Chondrocyte (in vitro differentiated cells): ENCODE measurements around the gene PTPRB. TPM values are rescaled to one million over a fixed set of nuclear protein-coding genes. Genes with fewer than 3 reads are reported as not detected.

Source experiments
- DNase-seq: peaks from one replicate; pipeline ENCODE4 v3.0.0; 2021; ENCODE audit warnings: mixed read lengths, low spot score
- H3K27ac Mint-ChIP-seq: one replicate; pipeline ENCODE4 v1.8.0; 2021; ENCODE audit warnings: mild to moderate bottlenecking, moderate library complexity, mixed read lengths; ENCODE audit not compliant: unreplicated experiment
- H3K27me3 Mint-ChIP-seq: 2 replicates; pipeline ENCODE4 v1.8.0; 2021; ENCODE audit warnings: low read depth, mixed read lengths
- H3K36me3 Mint-ChIP-seq: 2 replicates; pipeline ENCODE4 v1.8.0; 2021; ENCODE audit warnings: low read depth, mixed read lengths
- H3K4me1 Mint-ChIP-seq: 2 replicates; pipeline ENCODE4 v1.8.0; 2021; ENCODE audit warnings: low read depth, mild to moderate bottlenecking, mixed read lengths
- H3K4me3 Mint-ChIP-seq: one replicate; pipeline ENCODE4 v1.8.0; 2021; ENCODE audit warnings: mild to moderate bottlenecking, moderate library complexity, mixed read lengths; ENCODE audit not compliant: unreplicated experiment
- H3K9me3 Mint-ChIP-seq: 2 replicates; pipeline ENCODE4 v1.8.0; 2021; ENCODE audit warnings: low read depth, mixed read lengths
- total RNA-seq: library from RNA; stranded (reverse); gene quantifications from 3 replicates; pipeline ENCODE4 v1.2.1, GENCODE V29; 2021
- TF ChIP-seq, protein P1 (sequence below): fragments of 200-600 bp; sonication (generic); IDR thresholded peaks from 2 replicates; pipeline ENCODE4 v1.5.0; 2021; ENCODE audit warnings: antibody characterized with exemption, mild to moderate bottlenecking, moderate library complexity

PTPRB gene
- total RNA-seq, 1 donor from 2014 or later = 0.37 TPM

GRCh38 chr12:70535896-70536374, 101.3 kb downstream of the PTPRB start:
- H3K4me1 Mint-ChIP-seq = no peaks in the 10 kb centered on the region
- no peaks in the 10 kb centered on the region for H3K9me3 Mint-ChIP-seq
- DNase-seq = no peak
- H3K36me3 Mint-ChIP-seq = no peaks in the 10 kb centered on the region
- TF ChIP-seq, protein P1, sequence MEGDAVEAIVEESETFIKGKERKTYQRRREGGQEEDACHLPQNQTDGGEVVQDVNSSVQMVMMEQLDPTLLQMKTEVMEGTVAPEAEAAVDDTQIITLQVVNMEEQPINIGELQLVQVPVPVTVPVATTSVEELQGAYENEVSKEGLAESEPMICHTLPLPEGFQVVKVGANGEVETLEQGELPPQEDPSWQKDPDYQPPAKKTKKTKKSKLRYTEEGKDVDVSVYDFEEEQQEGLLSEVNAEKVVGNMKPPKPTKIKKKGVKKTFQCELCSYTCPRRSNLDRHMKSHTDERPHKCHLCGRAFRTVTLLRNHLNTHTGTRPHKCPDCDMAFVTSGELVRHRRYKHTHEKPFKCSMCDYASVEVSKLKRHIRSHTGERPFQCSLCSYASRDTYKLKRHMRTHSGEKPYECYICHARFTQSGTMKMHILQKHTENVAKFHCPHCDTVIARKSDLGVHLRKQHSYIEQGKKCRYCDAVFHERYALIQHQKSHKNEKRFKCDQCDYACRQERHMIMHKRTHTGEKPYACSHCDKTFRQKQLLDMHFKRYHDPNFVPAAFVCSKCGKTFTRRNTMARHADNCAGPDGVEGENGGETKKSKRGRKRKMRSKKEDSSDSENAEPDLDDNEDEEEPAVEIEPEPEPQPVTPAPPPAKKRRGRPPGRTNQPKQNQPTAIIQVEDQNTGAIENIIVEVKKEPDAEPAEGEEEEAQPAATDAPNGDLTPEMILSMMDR = no peak
- no peaks in the 10 kb centered on the region for H3K27me3 Mint-ChIP-seq
- H3K27ac Mint-ChIP-seq = no peak overlapping the region
- no peak overlapping the region for H3K4me3 Mint-ChIP-seq

DNA sequence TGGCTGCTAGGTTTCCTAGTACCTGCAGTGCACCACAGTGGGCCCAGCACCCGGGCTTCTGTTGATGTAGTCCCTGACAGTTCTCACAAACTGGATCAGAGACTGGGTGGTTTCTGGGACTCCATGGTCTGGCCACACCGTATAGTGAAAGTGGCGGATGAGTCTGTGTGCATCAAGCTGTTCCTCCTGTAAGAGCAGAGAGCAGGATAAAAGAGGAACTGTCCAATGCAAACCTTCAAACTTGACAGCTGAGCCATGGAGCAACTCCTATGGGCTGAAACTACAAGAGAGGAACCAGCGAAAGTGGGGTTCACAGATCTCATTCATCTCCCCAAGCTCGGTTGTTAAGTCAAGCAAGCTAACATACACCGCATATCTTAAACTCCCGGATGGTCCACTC, 102.8 kb downstream of the PTPRB start:
- H3K27ac Mint-ChIP-seq = no peak overlapping the region
- H3K4me1 Mint-ChIP-seq = no peaks in the 10 kb centered on the region
- DNase-seq = no peak
- no peak overlapping the region for H3K4me3 Mint-ChIP-seq
- H3K9me3 Mint-ChIP-seq = no peaks in the 10 kb centered on the region
- H3K27me3 Mint-ChIP-seq = no peaks in the 10 kb centered on the region
- TF ChIP-seq, protein P1 = no peak
- H3K36me3 Mint-ChIP-seq = no peaks in the 10 kb centered on the region

DNA sequence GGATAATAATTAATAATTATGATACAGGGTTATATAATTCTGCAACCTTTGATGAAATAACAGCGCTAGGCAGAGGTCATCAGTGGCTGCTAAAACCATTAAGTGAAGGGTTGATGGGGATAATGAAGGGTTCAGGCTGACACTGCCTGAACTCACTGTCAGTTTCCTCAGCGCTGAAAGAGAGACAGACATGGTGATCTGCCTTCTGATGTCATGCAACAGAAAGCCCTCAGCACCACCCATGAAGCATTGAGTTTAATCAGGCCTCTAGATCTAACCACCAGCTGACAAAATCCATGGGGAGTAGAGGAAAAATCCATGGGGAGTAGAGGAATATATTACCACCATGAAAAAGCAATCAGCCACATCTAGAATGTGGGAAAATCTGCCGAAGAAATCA, 107.6 kb downstream of the PTPRB start:
- no peak for DNase-seq
- Mint-ChIP-seq H3K36me3 (no peaks in the 10 kb centered on the region), H3K4me3 (no peak overlapping the region), H3K27me3 (no peaks in the 10 kb centered on the region), H3K27ac (no peak overlapping the region), H3K9me3 (no peaks in the 10 kb centered on the region), H3K4me1 (no peaks in the 10 kb centered on the region)
- TF ChIP-seq, protein P1 = no peak

DNA sequence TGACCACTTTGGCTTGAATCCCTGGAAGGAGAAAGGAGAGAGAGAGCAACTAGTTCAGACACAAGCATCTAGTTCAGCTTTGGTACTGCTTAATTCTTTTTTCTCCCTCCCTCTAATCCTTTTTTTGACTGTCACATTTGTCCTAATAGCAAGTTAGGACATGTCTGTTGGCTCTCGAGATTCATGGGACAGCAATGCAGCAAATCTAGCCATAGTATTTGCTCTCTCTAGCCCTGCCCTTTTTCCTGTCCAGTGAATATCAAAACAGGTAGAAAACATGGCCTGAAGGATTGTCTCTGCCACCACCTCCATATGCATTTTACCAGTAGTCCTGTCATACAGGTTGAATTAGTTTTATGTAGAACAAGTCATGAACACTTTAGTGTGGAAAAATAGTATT, 116.4 kb downstream of the PTPRB start:
- no peaks in the 10 kb centered on the region for H3K27me3 Mint-ChIP-seq
- H3K4me1 Mint-ChIP-seq = no peaks in the 10 kb centered on the region
- TF ChIP-seq, protein P1 = no peak
- H3K9me3 Mint-ChIP-seq = peaks cover 21% of the 10 kb centered on the region
- DNase-seq = no peak
- H3K36me3 Mint-ChIP-seq = peaks cover 2% of the 10 kb centered on the region
- no peak overlapping the region for H3K4me3 Mint-ChIP-seq
- H3K27ac Mint-ChIP-seq = no peak overlapping the region

DNA sequence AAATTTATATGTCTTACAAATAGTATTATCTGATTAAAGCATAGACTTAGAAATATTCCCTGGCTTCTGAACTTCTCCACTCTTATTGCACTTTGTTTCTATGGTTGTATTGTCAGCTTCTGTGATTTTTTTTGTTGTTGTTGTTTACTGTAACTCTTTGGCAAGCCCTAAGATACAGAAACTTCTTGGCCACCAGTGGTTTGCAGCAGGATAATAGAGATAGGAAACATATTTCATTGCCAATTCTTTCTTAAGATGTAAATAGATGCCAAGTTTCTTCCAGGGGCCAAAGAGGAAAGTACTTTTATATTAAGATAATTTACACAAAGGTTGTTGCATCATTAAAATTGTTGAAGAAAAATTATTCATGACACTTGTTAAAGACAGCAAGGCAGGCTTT, 123.8 kb downstream of the PTPRB start:
- H3K27ac Mint-ChIP-seq = no peak overlapping the region
- no peaks in the 10 kb centered on the region for H3K36me3 Mint-ChIP-seq
- peaks cover 8% of the 10 kb centered on the region for H3K9me3 Mint-ChIP-seq
- H3K4me1 Mint-ChIP-seq = no peaks in the 10 kb centered on the region
- no peaks in the 10 kb centered on the region for H3K27me3 Mint-ChIP-seq
- TF ChIP-seq, protein P1 = no peak
- no peak for DNase-seq
- H3K4me3 Mint-ChIP-seq = no peak overlapping the region
